ENCODE measurements around the gene ZMIZ1. TPM values are rescaled to one million over a fixed set of nuclear protein-coding genes. Genes with fewer than 3 reads are reported as not detected.

Gene ZMIZ1
- total RNA-seq, 1 experiment from 2014 or later, result 42.3 TPM

GRCh38 chr10:79047875-79048638 is 20.7 kb upstream of the ZMIZ1 start:
- CTCF ChIA-PET, result interaction anchor here (0.6 kb wide), 1 partner anchor 9 kb away, joined by 3 read pairs; no protein-coding TSS in a partner anchor
- intact Hi-C loops (cut with micrococcal nuclease; ENCODE audit: unreplicated experiment), result no loop called here
- POLR2A ChIA-PET, result no interaction called here
- peak in 1 of 2 experiments; percentile 25 for DNase-seq
- no peaks in the 10 kb centered on the region for H3K27me3 ChIP-seq (replicated peaks; ENCODE audit: control insufficient read depth, insufficient read depth, low read length)
- Mint-ChIP-seq H3K36me3 (ENCODE audit: insufficient read depth, unreplicated experiment) (no peaks in the 10 kb centered on the region), H3K27me3 (ENCODE audit: insufficient read depth, unreplicated experiment) (no peaks in the 10 kb centered on the region), H3K9me3 (ENCODE audit: unreplicated experiment) (no peaks in the 10 kb centered on the region), H3K27ac (ENCODE audit: unreplicated experiment) (peak overlapping the region; percentile 47), H3K4me1 (ENCODE audit: low read depth, unreplicated experiment) (peaks cover 20% of the 10 kb centered on the region), H3K4me3 (ENCODE audit: unreplicated experiment) (no peak overlapping the region)
- no peaks in the 10 kb centered on the region for H3K9me3 ChIP-seq
- no peaks in the 10 kb centered on the region for H3K36me3 ChIP-seq (ENCODE audit: control insufficient read depth, insufficient read depth, low read length)
- BruUV-seq (replicated peaks), result no TSS peak
- no peak overlapping the region for H3K4me3 ChIP-seq (ENCODE audit: low read depth, low read length)
- H3K4me1 ChIP-seq, result peaks cover 44% of the 10 kb centered on the region
- TF ChIP-seq CTCF (IDR thresholded peaks at IDR 0.05; ENCODE audit: insufficient read depth in 1 of 2, low read depth in 1 of 2, low read length in 1 of 2, severe bottlenecking in 1 of 2, unreplicated experiment in 1 of 2), result no peak

DNA sequence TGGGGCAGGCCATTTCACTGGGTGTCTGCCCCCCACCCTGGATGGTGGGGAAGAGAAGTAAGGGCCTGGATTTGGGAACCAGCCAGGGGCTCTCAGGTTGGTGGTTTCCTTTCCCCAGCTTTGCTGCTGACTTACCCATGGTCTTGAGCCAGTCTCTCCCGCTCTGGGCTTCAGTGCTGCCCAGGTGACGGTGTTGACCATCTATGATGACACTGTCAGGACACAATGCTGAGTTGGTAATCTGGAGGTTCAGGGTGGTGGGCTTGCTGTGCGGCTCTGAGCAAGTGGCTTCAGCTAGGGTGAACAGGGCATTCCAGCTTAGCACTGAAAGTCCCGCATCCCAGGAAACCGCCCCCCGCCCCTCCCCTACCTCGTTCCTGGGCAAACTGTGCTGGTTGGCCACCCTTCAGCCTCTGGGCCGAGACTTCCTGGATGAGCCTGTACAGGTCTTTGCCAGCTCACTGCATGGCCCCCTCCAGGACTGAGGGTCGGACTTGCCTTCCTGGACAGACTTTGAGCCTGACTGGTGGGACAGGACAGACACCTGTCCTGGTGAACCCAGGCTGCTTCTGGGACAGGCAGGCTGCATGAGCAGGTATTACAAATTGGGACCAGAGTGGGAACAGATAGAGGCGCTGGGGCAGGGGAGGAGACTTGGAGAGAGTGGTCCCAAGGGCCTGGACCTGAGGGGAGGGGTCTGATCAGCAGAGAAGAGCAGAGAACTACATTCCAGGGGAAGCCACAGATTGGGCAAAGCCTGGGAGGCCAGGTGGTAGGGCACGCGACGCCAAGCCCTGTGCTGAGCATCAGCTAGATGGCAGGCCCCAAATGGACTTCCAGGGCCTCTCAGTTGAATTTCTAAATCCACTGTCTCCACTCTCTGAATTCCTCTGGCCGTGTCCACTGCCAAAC is 19.9 kb upstream of the ZMIZ1 start:
- BruUV-seq (replicated peaks), result no TSS peak
- peak in 1 of 2 experiments; percentile 32 for DNase-seq
- Mint-ChIP-seq H3K9me3 (ENCODE audit: unreplicated experiment) (no peaks in the 10 kb centered on the region), H3K4me1 (ENCODE audit: low read depth, unreplicated experiment) (peaks cover 20% of the 10 kb centered on the region), H3K4me3 (ENCODE audit: unreplicated experiment) (no peak overlapping the region), H3K36me3 (ENCODE audit: insufficient read depth, unreplicated experiment) (no peaks in the 10 kb centered on the region), H3K27ac (ENCODE audit: unreplicated experiment) (peak overlapping the region; percentile 22), H3K27me3 (ENCODE audit: insufficient read depth, unreplicated experiment) (no peaks in the 10 kb centered on the region)
- Histone ChIP-seq H3K4me1 (peaks cover 44% of the 10 kb centered on the region), H3K27me3 (replicated peaks; ENCODE audit: control insufficient read depth, insufficient read depth, low read length) (no peaks in the 10 kb centered on the region), H3K9me3 (no peaks in the 10 kb centered on the region), H3K4me3 (ENCODE audit: low read depth, low read length) (no peak overlapping the region), H3K36me3 (ENCODE audit: control insufficient read depth, insufficient read depth, low read length) (no peaks in the 10 kb centered on the region)
- CTCF ChIA-PET, result interaction anchor here (0.6 kb wide), 1 partner anchor 10 kb away, joined by 3 read pairs; no protein-coding TSS in a partner anchor
- no peak for TF ChIP-seq CTCF (IDR thresholded peaks at IDR 0.05; ENCODE audit: insufficient read depth in 1 of 2, low read depth in 1 of 2, low read length in 1 of 2, severe bottlenecking in 1 of 2, unreplicated experiment in 1 of 2)
- intact Hi-C loops (cut with micrococcal nuclease; ENCODE audit: unreplicated experiment), result no loop called here
- POLR2A ChIA-PET, result interaction anchor here (0.7 kb wide), 1 partner anchor 163 kb away, joined by 10 read pairs; no protein-coding TSS in a partner anchor

Measured in Caco-2 (cell line).